HFF-Myc (cell line): ENCODE data around the gene ISCU.

Experiments
- DNase-seq: peaks from one replicate; pipeline ENCODE4 v3.0.0-alpha.2; 2011; ENCODE audit warnings: low read depth; ENCODE audit errors: extremely low read depth
- H3K4me3 ChIP-seq: replicated peaks from 2 replicates; pipeline ENCODE4 v1.5.1; 2011; ENCODE audit warnings: low read depth, mild to moderate bottlenecking, control low read depth, low read length
- CTCF ChIP-seq: IDR thresholded peaks from 2 replicates; pipeline ENCODE4 v1.5.1; 2012; ENCODE audit warnings: mild to moderate bottlenecking, low read depth, low read length, control low read depth; ENCODE audit errors: missing control alignments

The ISCU gene

GRCh38 chr12:108562348-108563135 lies at the start of gene ISCU:
Gene ISCU, plus strand, starts transcription at chr12:108562596. Its CDS starts 27 bp downstream, at chr12:108562623.
- DNase-seq, result peak; percentile 90
- TF ChIP-seq CTCF, result no peak
- peak within 1 kb of the TSS; percentile 95 for H3K4me3 ChIP-seq

GRCh38 chr12:108514468-108514972 lies 47.9 kb upstream of the ISCU start:
- peak overlapping the region; percentile 76 for H3K4me3 ChIP-seq
- no peak for DNase-seq
- no peak for TF ChIP-seq CTCF

- DNase-seq, result peak; percentile 95
- TF ChIP-seq CTCF, result no peak
- H3K4me3 ChIP-seq, result peak within 1 kb of the TSS; percentile 76
Observed at GRCh38 chr12:108514973-108515814, 47.2 kb upstream of the ISCU start, which contains the start of gene FICD. Gene FICD, plus strand, starts transcription at chr12:108515277. Its CDS starts 1,696 bp downstream, at chr12:108516973.

GRCh38 chr12:108515916-108516315 lies 46.5 kb upstream of the ISCU start:
- H3K4me3 ChIP-seq, result peak overlapping the region; percentile 76
- no peak for DNase-seq
- TF ChIP-seq CTCF, result no peak

- peak; percentile 22 for TF ChIP-seq CTCF
- DNase-seq, result no peak
- H3K4me3 ChIP-seq, result no peak overlapping the region
Observed at GRCh38 chr12:108516511-108517275, 45.7 kb upstream of the ISCU start.
